PC-9 (cell line): ENCODE measurements around the gene BBS9.

Source experiments
- CTCF ChIP-seq: fragments of 200-600 bp; sonication (generic); conservative IDR thresholded peaks from 2 replicates; pipeline ENCODE4 v1.6.1; 2017; ENCODE audit warnings: mixed run types, antibody characterized with exemption, mild to moderate bottlenecking, moderate library complexity
- EZH2 ChIP-seq: fragments of 200-600 bp; sonication (generic); IDR thresholded peaks from 2 replicates; pipeline ENCODE4 v1.8.0; 2017; ENCODE audit warnings: antibody characterized with exemption, low read depth

- TF ChIP-seq CTCF (no peak), EZH2 (no peak)
Measured at GRCh38 chr7:33220231-33220630, 90.9 kb downstream of the BBS9 start.
